CD4-positive, alpha-beta T cell treated with Interleukin-17A for 1 hour (primary cell): ENCODE data around the gene BANP.
A peak's percentile ranks its signal among the peaks of the same experiment; 100 is the strongest.
"Not testable (repeated sequence)": the region's sequence is repeated elsewhere in the genome, so short reads cannot be mapped to it uniquely, and the experiment has no call there.

Source experiments
- DNase-seq: peaks from one replicate; pipeline ENCODE4 v3.0.0-alpha.2; 2020

The BANP gene

GRCh38 chr16:87973717-87974116 lies 22.5 kb downstream of the BANP start:
- DNase-seq, result no peak

GRCh38 chr16:87974178-87974577 lies 22.9 kb downstream of the BANP start:
- no peak for DNase-seq

GRCh38 chr16:87976665-87977064 lies 25.4 kb downstream of the BANP start:
- no peak for DNase-seq

- DNase-seq, result no peak
These were observed 26.9 kb downstream of the BANP start for GRCh38 chr16:87978127-87978526.

GRCh38 chr16:87979352-87979751 lies 28.1 kb downstream of the BANP start:
- DNase-seq, result no peak

GRCh38 chr16:87979911-87980630 lies 28.8 kb downstream of the BANP start:
- not testable (repeated sequence) for DNase-seq

GRCh38 chr16:87981376-87981775 lies 30.1 kb downstream of the BANP start:
- DNase-seq, result peak; percentile 43

GRCh38 chr16:87982581-87983041 lies 31.4 kb downstream of the BANP start:
- no peak for DNase-seq

- not testable (repeated sequence) for DNase-seq
These were observed 32.0 kb downstream of the BANP start for GRCh38 chr16:87983072-87983736.

GRCh38 chr16:87983737-87984097 lies 32.5 kb downstream of the BANP start:
- not testable (repeated sequence) for DNase-seq

GRCh38 chr16:87984180-87984579 lies 32.9 kb downstream of the BANP start:
- DNase-seq, result not testable (repeated sequence)

GRCh38 chr16:87984632-87985267 lies 33.5 kb downstream of the BANP start:
- no peak for DNase-seq

- DNase-seq, result not testable (repeated sequence)
These were observed 34.3 kb downstream of the BANP start for GRCh38 chr16:87985493-87985892.

GRCh38 chr16:87986361-87986849 lies 35.2 kb downstream of the BANP start:
- peak; percentile 32 for DNase-seq

- DNase-seq, result not testable (repeated sequence)
These were observed 37.4 kb downstream of the BANP start for GRCh38 chr16:87988596-87988995.

GRCh38 chr16:87990254-87990653 lies 39.0 kb downstream of the BANP start:
- DNase-seq, result not testable (repeated sequence)

- DNase-seq, result not testable (repeated sequence)
These were observed 40.9 kb downstream of the BANP start for GRCh38 chr16:87992142-87992541.

GRCh38 chr16:87993901-87994300 lies 42.7 kb downstream of the BANP start:
- DNase-seq, result no peak

GRCh38 chr16:87995644-87996043 lies 44.4 kb downstream of the BANP start:
- DNase-seq, result no peak

- DNase-seq, result no peak
These were observed 46.0 kb downstream of the BANP start for GRCh38 chr16:87996962-87997880.

GRCh38 chr16:87998184-87998793 lies 47.1 kb downstream of the BANP start:
- not testable (repeated sequence) for DNase-seq

- DNase-seq, result not testable (repeated sequence)
These were observed 47.8 kb downstream of the BANP start for GRCh38 chr16:87998992-87999391.
